NB4 (cell line): ENCODE results near the gene WIPF3.

Experiments
- CTCF ChIP-seq: IDR thresholded peaks from one replicate; pipeline ENCODE4 v1.5.1; 2012; ENCODE audit warnings: low read depth, low read length
- MAX ChIP-seq: IDR thresholded peaks from 2 replicates; pipeline ENCODE4 v1.6.1; 2011; ENCODE audit warnings: low read depth, low read length
- MYC ChIP-seq: IDR thresholded peaks from 2 replicates; pipeline ENCODE4 v1.6.1; 2011; ENCODE audit warnings: low read depth, low read length
- POLR2A ChIP-seq: IDR thresholded peaks from 2 replicates; pipeline ENCODE4 v1.6.1; 2011; ENCODE audit warnings: mild to moderate bottlenecking; ENCODE audit not compliant: insufficient read length; ENCODE audit errors: extremely low read depth

- no peak for TF ChIP-seq CTCF
- TF ChIP-seq POLR2A, result no peak
- no peak for TF ChIP-seq MAX
- no peak for TF ChIP-seq MYC
Observed at GRCh38 chr7:29881724-29882123, 75.4 kb downstream of the WIPF3 start.
